22Rv1 (cell line): ENCODE results near the gene SLC28A3.
A peak's percentile ranks its signal among the peaks of the same experiment; 100 is the strongest.

Source experiments
- H3K27ac ChIP-seq: fragments of 450-650 bp; 2 replicates; pipeline ENCODE4 v1.5.1; 2017
- ZFX ChIP-seq: fragments of 450-650 bp; IDR thresholded peaks from 2 replicates; pipeline ENCODE4 v1.6.1; 2017; ENCODE audit warnings: antibody characterized with exemption, borderline replicate concordance
- TF ChIP-seq, protein P1 (sequence below): fragments of 450-650 bp; IDR thresholded peaks from 2 replicates; pipeline ENCODE4 v1.5.1; 2017; ENCODE audit warnings: mild to moderate bottlenecking

The SLC28A3 gene

DNA sequence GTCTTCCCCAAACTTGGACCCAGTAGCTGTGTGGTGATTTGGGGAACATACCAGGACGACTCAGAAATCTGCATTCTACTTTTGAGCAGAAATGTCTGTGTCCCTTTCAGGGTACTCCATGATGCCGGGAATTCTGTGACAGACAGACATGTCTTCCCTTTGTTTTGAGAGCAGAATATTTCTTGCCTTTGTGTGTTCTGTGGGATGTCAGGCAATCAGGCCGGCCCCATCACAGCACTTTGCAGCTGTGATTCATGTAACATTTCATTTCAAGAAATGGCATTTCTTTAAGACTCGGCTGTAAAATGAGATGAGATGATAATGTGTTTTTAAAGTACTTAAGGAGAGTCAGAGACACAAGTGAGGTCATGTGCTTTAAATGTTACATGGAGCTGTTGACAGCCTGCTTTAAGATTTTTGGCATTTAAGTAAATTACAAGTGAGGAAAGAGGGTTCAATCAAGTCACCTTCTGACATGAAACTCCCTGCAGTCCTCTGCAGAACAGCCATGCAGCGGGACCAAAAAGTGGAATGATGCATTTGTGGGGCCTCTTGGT lies 98.7 kb downstream of the SLC28A3 start:
- no peak overlapping the region for H3K27ac ChIP-seq
- TF ChIP-seq, protein P1, sequence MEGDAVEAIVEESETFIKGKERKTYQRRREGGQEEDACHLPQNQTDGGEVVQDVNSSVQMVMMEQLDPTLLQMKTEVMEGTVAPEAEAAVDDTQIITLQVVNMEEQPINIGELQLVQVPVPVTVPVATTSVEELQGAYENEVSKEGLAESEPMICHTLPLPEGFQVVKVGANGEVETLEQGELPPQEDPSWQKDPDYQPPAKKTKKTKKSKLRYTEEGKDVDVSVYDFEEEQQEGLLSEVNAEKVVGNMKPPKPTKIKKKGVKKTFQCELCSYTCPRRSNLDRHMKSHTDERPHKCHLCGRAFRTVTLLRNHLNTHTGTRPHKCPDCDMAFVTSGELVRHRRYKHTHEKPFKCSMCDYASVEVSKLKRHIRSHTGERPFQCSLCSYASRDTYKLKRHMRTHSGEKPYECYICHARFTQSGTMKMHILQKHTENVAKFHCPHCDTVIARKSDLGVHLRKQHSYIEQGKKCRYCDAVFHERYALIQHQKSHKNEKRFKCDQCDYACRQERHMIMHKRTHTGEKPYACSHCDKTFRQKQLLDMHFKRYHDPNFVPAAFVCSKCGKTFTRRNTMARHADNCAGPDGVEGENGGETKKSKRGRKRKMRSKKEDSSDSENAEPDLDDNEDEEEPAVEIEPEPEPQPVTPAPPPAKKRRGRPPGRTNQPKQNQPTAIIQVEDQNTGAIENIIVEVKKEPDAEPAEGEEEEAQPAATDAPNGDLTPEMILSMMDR: no peak

GRCh38 chr9:84239343-84239742 lies 101.2 kb downstream of the SLC28A3 start:
- TF ChIP-seq ZFX: no peak
- TF ChIP-seq, protein P1: no peak
- H3K27ac ChIP-seq: no peak overlapping the region

DNA sequence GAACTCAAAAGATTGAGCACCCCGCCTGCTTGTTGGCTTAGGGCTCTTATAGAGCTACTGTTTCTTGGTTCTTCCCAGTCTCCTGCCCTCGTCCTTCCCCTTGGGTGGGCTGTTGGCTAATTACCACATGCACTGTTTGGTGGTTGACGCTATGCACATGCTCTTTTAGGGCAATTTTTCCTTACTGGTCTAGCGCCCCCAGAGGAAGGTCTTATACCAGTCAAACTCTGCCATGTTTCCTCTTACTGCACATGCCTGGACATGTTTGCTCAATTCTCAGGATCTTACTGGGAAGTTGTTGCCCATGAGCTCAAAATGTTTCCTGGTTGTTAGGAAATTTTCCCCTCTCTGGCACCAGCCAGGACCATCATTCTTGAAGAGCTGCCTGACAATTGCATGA lies 101.9 kb downstream of the SLC28A3 start:
- TF ChIP-seq, protein P1: peak; percentile 45
- TF ChIP-seq ZFX: no peak
- H3K27ac ChIP-seq: no peak overlapping the region

GRCh38 chr9:84235511-84235910 lies 105.0 kb downstream of the SLC28A3 start:
- no peak overlapping the region for H3K27ac ChIP-seq
- TF ChIP-seq, protein P1: no peak
- TF ChIP-seq ZFX: no peak

DNA sequence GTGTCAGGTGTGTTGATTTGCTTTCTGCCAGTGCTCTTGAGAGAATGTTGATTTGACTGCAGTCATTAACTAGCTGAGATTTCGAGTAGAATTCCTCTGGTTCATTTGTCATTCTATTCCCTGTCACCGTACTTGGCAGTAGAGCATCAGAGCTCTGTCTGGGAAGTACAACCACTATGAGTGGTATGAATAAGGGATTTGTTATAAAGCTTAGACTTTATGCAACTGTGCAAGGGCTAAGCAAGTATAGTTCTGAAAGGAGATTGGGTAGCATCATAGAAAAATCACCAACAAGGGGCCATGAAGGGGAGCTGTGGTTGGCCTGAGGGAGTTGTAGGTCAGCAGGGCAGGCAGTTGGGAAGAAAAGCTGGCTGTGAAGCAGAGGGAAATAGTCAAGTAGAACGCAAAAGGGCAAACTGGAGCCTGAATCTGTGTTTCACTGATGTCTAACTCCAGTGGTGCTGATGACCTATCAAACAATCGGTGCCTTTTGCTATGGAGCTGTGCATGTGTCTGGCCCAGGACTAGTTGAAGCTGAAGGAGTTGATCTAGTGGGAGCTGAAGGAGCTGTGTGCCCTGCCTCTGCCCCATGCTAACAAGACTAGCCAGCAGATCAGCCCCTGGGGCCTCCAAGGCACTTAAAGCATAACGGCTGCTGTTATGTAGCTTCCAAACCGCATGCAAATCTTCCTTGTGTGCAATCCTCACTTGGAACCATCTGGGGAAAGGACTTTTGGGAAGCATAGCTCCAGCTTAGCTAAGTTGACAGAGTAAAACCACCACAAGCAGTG lies 110.0 kb downstream of the SLC28A3 start:
- no peak for TF ChIP-seq ZFX
- TF ChIP-seq, protein P1: no peak
- no peak overlapping the region for H3K27ac ChIP-seq

DNA sequence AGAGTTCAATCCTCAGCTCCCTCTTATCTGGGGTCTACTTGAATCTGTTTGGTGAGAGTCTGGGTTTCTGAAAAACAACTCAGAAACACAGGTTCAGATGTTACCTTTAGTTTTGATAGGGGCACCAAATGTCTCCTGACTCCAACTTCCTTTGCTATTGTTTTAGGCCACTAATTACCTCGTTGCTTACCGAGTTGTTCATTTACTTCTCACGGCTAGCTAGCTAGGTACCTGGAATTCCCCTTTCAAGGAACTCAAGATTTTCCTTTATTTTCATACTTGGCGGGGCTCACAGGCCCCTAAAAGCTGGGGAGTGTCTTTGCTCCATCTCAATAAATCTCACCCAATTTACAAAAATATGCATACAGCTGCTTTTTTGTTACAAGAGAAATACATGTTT lies 111.4 kb downstream of the SLC28A3 start:
- TF ChIP-seq ZFX: no peak
- TF ChIP-seq, protein P1: no peak
- H3K27ac ChIP-seq: no peak overlapping the region

DNA sequence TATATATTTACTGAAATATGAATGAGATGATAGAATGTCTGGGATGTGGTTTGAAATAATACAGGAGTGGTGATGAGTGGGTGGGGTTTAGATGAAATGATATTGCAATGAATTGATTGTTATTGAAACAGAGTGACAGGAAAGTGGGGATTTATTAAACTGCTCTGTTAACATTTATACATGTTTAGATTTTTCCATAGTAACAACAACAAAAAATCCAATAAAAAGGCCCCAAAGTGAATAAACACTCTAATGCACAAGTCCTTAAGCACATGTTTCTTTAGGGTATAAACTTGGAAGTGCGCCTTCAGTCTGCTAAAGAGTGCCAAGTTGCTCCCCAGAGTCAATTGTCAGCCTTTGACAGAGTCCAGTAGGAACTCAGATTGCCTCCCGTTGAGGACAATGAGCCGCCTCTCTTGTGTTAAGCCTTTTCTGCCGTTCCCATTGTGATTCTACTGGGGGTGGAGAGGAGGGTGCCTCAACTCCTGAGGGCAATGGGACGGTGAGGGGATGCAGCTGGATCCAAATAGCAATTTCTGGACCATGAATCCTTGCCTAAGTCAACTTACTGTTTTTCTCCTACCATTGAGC lies 112.3 kb downstream of the SLC28A3 start:
- TF ChIP-seq ZFX: no peak
- TF ChIP-seq, protein P1: no peak

More for the DNA sequence above, 112.3 kb downstream of the SLC28A3 start:
- no peak overlapping the region for H3K27ac ChIP-seq
